ENCODE measurements around the gene CAPZA1.

DNA sequence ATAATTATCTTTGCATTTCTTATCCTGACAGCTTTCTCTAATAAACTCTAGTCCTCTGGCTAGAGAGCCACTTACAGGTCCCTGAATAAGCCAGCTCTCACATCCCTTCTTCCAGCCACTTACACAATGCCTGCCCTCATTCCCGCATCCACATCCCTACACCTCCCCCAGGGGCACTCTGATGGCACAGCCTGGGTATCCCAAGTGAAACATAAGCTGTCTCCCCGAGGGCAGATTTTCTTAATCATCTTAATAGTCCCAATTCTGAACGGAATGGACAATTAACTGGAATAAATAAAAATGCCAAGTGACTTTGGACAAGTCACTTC, 82.4 kb downstream of the CAPZA1 start:
- TF ChIP-seq POLR2A (IDR thresholded peaks at IDR 0.05), result no peak
- TF ChIP-seq, protein P1, sequence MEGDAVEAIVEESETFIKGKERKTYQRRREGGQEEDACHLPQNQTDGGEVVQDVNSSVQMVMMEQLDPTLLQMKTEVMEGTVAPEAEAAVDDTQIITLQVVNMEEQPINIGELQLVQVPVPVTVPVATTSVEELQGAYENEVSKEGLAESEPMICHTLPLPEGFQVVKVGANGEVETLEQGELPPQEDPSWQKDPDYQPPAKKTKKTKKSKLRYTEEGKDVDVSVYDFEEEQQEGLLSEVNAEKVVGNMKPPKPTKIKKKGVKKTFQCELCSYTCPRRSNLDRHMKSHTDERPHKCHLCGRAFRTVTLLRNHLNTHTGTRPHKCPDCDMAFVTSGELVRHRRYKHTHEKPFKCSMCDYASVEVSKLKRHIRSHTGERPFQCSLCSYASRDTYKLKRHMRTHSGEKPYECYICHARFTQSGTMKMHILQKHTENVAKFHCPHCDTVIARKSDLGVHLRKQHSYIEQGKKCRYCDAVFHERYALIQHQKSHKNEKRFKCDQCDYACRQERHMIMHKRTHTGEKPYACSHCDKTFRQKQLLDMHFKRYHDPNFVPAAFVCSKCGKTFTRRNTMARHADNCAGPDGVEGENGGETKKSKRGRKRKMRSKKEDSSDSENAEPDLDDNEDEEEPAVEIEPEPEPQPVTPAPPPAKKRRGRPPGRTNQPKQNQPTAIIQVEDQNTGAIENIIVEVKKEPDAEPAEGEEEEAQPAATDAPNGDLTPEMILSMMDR (IDR thresholded peaks at IDR 0.05), result no peak
